Measurements from ENCODE around the gene DOCK3. TPM values are rescaled to one million over a fixed set of nuclear protein-coding genes. Genes with fewer than 3 reads are reported as not detected.

DOCK3 gene
- total RNA-seq, 1 donor, result 0.36 TPM

DNA sequence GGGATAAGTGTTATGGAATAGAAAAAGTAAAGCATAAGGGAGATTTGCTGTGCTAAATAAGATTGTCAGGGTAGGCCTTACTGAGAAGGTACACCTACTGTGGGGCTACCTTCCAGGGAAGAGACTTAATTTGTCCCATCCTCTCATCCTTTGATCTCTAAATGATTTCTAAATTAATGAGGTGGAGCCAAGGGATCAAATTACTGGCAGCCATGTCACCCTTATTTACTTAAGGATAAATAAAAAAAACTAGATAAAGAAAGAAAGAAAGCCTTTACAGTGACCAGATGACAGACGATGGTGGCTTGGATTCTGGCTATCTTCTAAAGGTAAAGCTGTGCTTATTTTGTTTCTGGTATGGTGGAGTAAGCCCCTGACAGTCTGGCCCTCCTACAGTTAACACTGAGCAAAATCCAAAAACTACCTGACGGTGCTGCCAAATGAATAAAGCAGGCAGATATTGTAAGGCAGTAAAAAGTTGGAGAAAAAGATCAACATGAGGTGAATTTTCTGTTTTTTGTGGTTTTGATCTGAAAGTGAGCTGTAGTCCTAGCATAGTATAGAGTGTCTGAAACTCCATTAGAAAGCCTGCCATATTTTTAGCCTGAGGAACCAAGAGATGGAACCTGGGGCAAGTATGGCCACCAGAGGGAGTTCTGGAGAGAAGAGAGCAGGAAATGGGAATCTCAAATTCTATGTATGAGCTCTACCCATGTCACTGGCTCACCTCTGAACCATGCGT is 425.2 kb downstream of the DOCK3 start:
- H3K9me3 ChIP-seq (ENCODE audit: low read depth, low read length), result no peaks in the 10 kb centered on the region
- no peak overlapping the region for H3K27ac ChIP-seq (ENCODE audit: low read depth, low read length)
- no peaks in the 10 kb centered on the region for H3K36me3 ChIP-seq (ENCODE audit: insufficient read depth, low read length)
- H3K4me3 ChIP-seq (ENCODE audit: insufficient read depth, low read length), result no peak overlapping the region
- no peaks in the 10 kb centered on the region for H4K20me1 ChIP-seq (ENCODE audit: insufficient read depth, low read length)
- H2AFZ ChIP-seq (ENCODE audit: low read length), result no peak overlapping the region
- H3K27me3 ChIP-seq (ENCODE audit: insufficient read depth, low read length), result no peaks in the 10 kb centered on the region
- no peak overlapping the region for H3K4me2 ChIP-seq (ENCODE audit: insufficient read depth, low read length)
- TF ChIP-seq CTCF (IDR thresholded peaks at IDR 0.05; ENCODE audit: extremely low read depth, low read depth, low read length), result peak; percentile 84
- no peaks in the 10 kb centered on the region for H3K4me1 ChIP-seq (ENCODE audit: insufficient read depth, low read length)
- peak; percentile 89 for DNase-seq (ENCODE audit: insufficient read length, low spot score, missing footprints)
- no peaks in the 10 kb centered on the region for H3K79me2 ChIP-seq (ENCODE audit: insufficient read depth, low read length)

DNA sequence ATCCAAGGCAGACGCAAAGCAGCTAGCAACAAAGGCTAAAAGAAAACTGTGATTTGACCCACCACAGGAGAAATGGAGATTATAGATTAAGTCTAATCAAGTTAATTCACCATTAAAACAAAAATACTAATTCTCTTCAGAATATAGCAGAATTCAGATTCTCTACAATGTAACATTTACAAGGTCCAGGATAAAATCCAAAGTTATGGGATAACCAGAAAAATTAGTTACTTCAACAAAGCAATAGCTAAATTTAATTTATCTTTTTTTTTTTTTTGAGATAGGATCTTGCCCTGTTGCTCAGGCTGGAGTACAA is 425.8 kb downstream of the DOCK3 start:
- Histone ChIP-seq H3K4me2 (ENCODE audit: insufficient read depth, low read length) (no peak overlapping the region), H3K4me1 (ENCODE audit: insufficient read depth, low read length) (no peaks in the 10 kb centered on the region), H3K4me3 (ENCODE audit: insufficient read depth, low read length) (no peak overlapping the region), H3K36me3 (ENCODE audit: insufficient read depth, low read length) (no peaks in the 10 kb centered on the region), H3K27ac (ENCODE audit: low read depth, low read length) (no peak overlapping the region), H2AFZ (ENCODE audit: low read length) (no peak overlapping the region), H3K79me2 (ENCODE audit: insufficient read depth, low read length) (no peaks in the 10 kb centered on the region), H3K9me3 (ENCODE audit: low read depth, low read length) (no peaks in the 10 kb centered on the region), H3K27me3 (ENCODE audit: insufficient read depth, low read length) (no peaks in the 10 kb centered on the region), H4K20me1 (ENCODE audit: insufficient read depth, low read length) (no peaks in the 10 kb centered on the region)
- DNase-seq (ENCODE audit: insufficient read length, low spot score, missing footprints), result no peak
- TF ChIP-seq CTCF (IDR thresholded peaks at IDR 0.05; ENCODE audit: extremely low read depth, low read depth, low read length), result no peak

DNA sequence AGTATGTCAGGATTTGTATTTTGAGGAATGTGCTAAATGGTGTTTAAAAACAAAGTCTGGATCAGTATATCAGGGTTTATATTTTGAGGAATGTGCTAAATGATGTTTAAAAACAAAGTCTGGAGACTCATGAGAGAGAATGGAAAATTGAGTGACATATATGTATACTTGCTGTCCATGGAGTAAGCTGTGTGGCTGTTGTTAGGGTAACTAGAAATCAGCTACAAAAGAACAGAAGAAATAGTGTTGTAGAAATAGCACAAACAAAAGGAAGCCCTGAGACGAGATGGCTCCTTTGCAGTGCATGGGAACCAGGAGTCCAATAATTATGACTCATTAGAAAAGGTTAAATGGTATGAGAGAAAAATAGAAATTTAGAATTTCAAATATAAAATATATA is 427.7 kb downstream of the DOCK3 start:
- Histone ChIP-seq H3K36me3 (ENCODE audit: insufficient read depth, low read length) (no peaks in the 10 kb centered on the region), H3K4me2 (ENCODE audit: insufficient read depth, low read length) (no peak overlapping the region), H3K9me3 (ENCODE audit: low read depth, low read length) (no peaks in the 10 kb centered on the region), H4K20me1 (ENCODE audit: insufficient read depth, low read length) (no peaks in the 10 kb centered on the region), H3K27me3 (ENCODE audit: insufficient read depth, low read length) (no peaks in the 10 kb centered on the region), H3K27ac (ENCODE audit: low read depth, low read length) (no peak overlapping the region), H2AFZ (ENCODE audit: low read length) (no peak overlapping the region), H3K79me2 (ENCODE audit: insufficient read depth, low read length) (no peaks in the 10 kb centered on the region), H3K4me3 (ENCODE audit: insufficient read depth, low read length) (no peak overlapping the region), H3K4me1 (ENCODE audit: insufficient read depth, low read length) (no peaks in the 10 kb centered on the region)
- DNase-seq (ENCODE audit: insufficient read length, low spot score, missing footprints), result no peak
- no peak for TF ChIP-seq CTCF (IDR thresholded peaks at IDR 0.05; ENCODE audit: extremely low read depth, low read depth, low read length)

DNA sequence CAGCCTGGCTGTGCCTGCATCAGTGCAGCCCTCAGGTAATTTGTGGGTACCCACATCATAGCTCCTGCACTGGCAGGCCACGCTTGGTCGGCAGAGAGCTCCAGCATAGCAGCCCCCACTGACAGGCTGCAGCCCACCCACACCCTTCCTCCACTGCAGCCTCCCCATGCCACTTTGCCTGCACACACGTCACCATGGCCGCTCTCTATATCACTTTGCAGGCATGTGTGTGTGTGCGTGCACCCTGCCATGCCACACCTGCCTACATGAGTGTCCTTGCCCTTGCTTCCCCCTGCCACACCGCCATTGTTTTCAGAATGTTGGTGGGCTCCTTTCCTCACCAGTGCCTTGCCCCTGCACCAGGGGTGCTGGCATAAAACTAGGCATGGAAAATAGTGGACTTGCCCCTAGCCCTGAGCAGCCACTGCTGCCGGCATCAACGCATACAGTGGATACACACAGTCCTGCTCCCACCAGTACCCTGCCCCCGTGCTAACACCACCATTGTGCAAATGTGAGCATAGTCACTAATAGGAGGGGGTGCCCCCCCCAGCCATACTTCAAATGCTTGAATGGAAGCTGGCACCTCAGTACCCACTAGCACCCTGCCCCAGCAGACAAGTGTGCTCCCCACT is 431.6 kb downstream of the DOCK3 start:
- peak; percentile 34 for DNase-seq (ENCODE audit: insufficient read length, low spot score, missing footprints)
- Histone ChIP-seq H3K4me3 (ENCODE audit: insufficient read depth, low read length) (no peak overlapping the region), H4K20me1 (ENCODE audit: insufficient read depth, low read length) (no peaks in the 10 kb centered on the region), H3K4me2 (ENCODE audit: insufficient read depth, low read length) (no peak overlapping the region), H3K9me3 (ENCODE audit: low read depth, low read length) (no peaks in the 10 kb centered on the region), H3K79me2 (ENCODE audit: insufficient read depth, low read length) (no peaks in the 10 kb centered on the region), H3K36me3 (ENCODE audit: insufficient read depth, low read length) (no peaks in the 10 kb centered on the region), H3K27ac (ENCODE audit: low read depth, low read length) (no peak overlapping the region), H3K4me1 (ENCODE audit: insufficient read depth, low read length) (no peaks in the 10 kb centered on the region), H2AFZ (ENCODE audit: low read length) (no peak overlapping the region), H3K27me3 (ENCODE audit: insufficient read depth, low read length) (no peaks in the 10 kb centered on the region)
- TF ChIP-seq CTCF (IDR thresholded peaks at IDR 0.05; ENCODE audit: extremely low read depth, low read depth, low read length), result no peak

Measured in osteoblast (primary cell).